Measurements from ENCODE around the gene TCEAL5.
"Not testable (repeated sequence)": the region's sequence is repeated elsewhere in the genome, so short reads cannot be mapped to it uniquely, and the experiment has no call there.

Gene TCEAL5

GRCh38 chrX:103276581-103277002 lies at the start of gene TCEAL5:
TCEAL5 (minus strand) TSS chrX:103276750; CDS start chrX:103274563, 2,187 bp downstream.
- no peak for DNase-seq

DNA sequence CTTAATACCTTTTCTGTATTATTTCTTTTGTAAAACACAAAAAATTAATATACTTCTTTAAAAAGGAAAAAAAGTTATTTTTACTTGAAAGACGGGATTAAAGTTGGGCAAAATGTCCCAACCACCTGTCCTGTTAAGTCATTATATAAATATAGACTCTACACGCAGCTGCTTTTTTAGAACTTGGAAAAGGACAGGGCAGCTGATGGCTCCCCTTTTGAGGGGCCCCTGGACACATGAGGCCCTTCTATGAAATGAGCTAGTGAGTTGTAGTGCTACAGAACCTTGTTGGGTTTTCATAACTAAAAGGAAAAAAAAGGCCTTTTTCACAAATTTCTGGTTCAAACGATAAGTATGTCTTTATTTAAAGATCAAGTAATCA lies 34.8 kb upstream of the TCEAL5 start:
- no peak for DNase-seq

- peak; percentile 20 to 66 for DNase-seq
Observed at GRCh38 chrX:103310555-103311398, 34.2 kb upstream of the TCEAL5 start, which contains the start of gene BEX2. BEX2 (minus strand) TSS chrX:103310990; CDS start chrX:103309976, 1,014 bp downstream.

GRCh38 chrX:103309860-103310554 lies 33.5 kb upstream of the TCEAL5 start:
- no peak for DNase-seq

- DNase-seq, result not testable (repeated sequence)
Observed at GRCh38 chrX:103305666-103306065, 29.1 kb upstream of the TCEAL5 start.

- no peak for DNase-seq
Observed at GRCh38 chrX:103304705-103305104, 28.2 kb upstream of the TCEAL5 start.

DNA sequence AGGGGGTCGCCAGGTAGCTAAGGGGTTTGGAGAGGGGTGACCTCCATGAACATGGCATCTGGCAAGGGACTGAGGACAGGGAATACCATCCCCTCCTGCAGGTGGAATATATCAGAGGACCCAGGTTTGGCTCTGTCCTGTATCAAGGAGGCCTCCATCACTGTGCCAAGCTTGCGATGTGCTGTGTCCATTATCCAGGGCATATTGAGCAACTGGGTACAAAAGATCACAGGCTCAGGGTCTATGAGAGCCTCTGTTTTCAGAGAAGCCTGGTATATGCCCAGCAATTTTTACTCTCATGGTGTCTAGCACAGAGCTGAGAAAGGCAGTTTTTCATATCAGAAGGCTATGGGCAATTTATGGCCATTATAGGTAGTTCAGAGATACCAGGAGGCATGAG lies 16.6 kb upstream of the TCEAL5 start:
- DNase-seq, result no peak

DNA sequence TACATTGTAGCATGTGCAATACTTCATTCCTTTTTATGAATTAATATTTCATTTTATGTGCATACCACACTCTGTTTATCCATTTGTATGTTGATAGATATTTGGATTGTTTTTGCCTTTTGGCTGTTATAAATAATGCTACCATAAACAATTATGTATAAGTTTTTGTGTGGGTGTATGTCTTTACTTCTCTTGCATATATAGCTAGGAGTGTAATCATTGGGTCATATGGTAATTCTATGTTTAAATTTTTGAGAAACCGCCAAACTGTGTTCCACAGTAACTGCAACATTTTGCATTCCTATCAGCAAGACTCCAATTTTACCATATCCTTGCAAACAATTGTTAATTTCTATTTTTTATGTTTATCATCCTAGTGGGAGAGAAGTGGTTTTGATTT lies 3.1 kb upstream of the TCEAL5 start:
- no peak for DNase-seq

- no peak for DNase-seq
Observed at GRCh38 chrX:103275947-103276567, 493 bp downstream of the TCEAL5 start.

GRCh38 chrX:103274284-103274683 lies 2.3 kb downstream of the TCEAL5 start:
- DNase-seq, result no peak

- no peak for DNase-seq
Observed at GRCh38 chrX:103258275-103258674, 18.3 kb downstream of the TCEAL5 start.

- DNase-seq, result no peak
Observed at GRCh38 chrX:103256651-103257050, 19.9 kb downstream of the TCEAL5 start.

- peak; percentile 7 to 49 for DNase-seq
Observed at GRCh38 chrX:103254921-103255493, 21.5 kb downstream of the TCEAL5 start, which contains the start of gene TCEAL8. TCEAL8 (minus strand) TSS chrX:103255155; CDS start chrX:103253979, 1,176 bp downstream.

GRCh38 chrX:103254171-103254824 lies 22.3 kb downstream of the TCEAL5 start:
- no peak for DNase-seq

DNA sequence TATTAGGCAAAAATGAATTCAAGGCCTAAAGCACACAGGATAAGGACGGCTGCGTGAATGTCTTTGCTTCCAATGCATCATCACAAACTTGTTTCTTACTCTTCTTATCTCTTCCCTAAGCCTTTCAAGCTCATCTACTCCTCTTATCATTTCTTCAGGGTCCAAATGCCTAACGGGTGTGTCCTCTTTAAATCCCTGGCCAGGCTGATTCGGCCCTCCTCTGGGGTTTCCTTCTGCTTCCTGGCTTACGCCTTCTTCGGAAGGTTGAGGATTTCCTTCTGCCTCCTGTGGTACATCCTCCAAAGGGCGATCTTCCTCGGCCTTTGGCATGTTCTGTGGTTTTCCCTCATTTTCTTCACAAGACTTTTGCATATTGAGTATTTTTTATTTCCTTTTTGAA lies 22.9 kb downstream of the TCEAL5 start:
- DNase-seq, result no peak

DNA sequence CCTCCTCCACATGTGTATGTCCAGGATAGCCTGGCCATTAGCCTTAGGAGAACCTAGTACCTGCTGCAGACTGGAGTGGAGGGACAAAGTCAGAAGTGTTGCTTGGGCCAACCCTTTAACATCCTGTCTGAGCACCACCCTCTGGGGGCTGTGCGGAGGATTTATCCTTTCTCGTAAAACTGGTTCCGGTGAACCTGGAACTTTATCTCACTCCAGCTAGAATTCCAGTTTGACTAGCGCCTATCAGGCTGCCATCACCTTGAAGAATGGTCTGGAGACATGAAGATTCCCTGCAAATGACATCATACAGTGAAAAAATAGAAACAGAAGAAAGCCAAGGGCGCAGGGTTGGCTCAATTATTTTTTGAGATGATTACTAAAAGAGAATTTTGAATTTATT lies 25.6 kb downstream of the TCEAL5 start:
- DNase-seq, result no peak

- DNase-seq, result no peak
Observed at GRCh38 chrX:103249805-103250204, 26.7 kb downstream of the TCEAL5 start.

- no peak for DNase-seq
Observed at GRCh38 chrX:103248553-103248952, 28.0 kb downstream of the TCEAL5 start.

DNA sequence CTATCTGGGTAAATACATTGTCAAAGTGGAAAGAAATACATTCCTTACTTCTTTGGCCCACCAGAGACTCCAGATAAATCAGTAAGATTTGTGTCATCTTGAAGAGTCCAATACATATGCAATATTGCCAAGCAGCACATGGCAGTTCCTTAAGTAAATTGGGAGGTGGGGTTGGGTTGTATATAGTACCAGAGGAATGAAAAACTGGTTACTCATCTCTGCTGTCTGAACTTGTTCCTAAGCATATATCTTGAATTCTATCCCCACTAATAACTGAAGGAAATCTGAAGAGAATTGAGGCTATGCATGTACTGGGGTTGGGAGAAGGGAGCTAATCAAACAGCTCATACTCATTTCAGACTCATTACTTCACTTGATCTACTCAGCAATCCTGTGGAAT lies 36.4 kb downstream of the TCEAL5 start:
- DNase-seq, result no peak

DNA sequence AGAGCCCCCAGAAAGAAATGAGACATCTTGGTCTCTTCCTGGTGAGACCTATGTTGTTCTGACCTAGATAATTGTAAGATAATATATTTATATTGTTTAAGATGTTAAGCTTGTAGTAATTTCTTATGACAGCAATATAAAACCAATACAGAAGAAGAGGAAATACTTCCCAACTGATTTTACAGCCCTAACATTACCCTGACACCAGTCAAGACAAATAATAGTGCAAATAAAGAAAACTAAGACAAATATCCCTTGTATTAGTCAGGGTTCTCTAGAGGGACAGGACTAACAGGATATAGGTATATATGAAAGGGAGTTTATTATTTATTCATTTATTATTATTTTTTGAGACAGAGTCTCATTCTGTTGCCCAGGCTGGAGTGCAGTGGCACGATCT lies 40.3 kb downstream of the TCEAL5 start:
- no peak for DNase-seq

- not testable (repeated sequence) for DNase-seq
Observed at GRCh38 chrX:103235608-103236007, 40.9 kb downstream of the TCEAL5 start.

GRCh38 chrX:103234869-103235268 lies 41.7 kb downstream of the TCEAL5 start:
- no peak for DNase-seq

DNA sequence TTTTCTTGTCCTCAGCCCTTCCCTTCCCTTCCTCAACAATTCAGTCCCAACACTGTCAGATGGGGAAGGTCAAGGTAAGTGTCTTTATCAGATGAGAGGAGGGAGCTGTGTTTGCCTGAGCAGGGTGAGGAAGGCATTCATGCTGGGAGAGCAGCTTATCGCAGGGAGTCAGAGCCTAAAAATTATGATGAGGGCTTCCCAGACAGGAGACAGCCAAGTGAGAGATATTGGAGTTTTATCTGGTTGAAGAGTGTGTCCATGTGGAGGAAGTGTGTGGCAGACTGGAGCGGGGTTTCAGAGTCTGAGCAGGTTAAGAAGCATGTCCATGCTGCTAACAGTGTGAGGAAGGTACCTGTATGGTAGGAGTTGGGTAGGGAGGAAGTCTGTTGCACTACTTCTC lies 43.3 kb downstream of the TCEAL5 start:
- no peak for DNase-seq
